GM18520 (cell line): ENCODE results near the gene VPS37B.
"Not testable (repeated sequence)": the region's sequence is repeated elsewhere in the genome, so short reads cannot be mapped to it uniquely, and the experiment has no call there.

Experiments
- ATAC-seq: cut with Tn5 transposase; IDR thresholded peaks from one replicate; pipeline ENCODE4 v1.9.1; 2021; ENCODE audit not compliant: unreplicated experiment

The VPS37B gene

GRCh38 chr12:122884860-122885259 is 11.1 kb downstream of the VPS37B start:
- ATAC-seq: no peak

GRCh38 chr12:122884091-122884826 is 11.7 kb downstream of the VPS37B start:
- ATAC-seq: no peak

- no peak for ATAC-seq
These were observed 12.9 kb downstream of the VPS37B start for GRCh38 chr12:122882908-122883558.

GRCh38 chr12:122880668-122881067 is 15.3 kb downstream of the VPS37B start:
- ATAC-seq: no peak

- ATAC-seq: no peak
These were observed 15.7 kb downstream of the VPS37B start for GRCh38 chr12:122880155-122880667.

GRCh38 chr12:122878780-122879612 is 16.9 kb downstream of the VPS37B start:
- no peak for ATAC-seq

GRCh38 chr12:122876731-122877130 is 19.2 kb downstream of the VPS37B start:
- no peak for ATAC-seq

- ATAC-seq: not testable (repeated sequence)
These were observed 19.6 kb downstream of the VPS37B start for GRCh38 chr12:122876281-122876680.

GRCh38 chr12:122875590-122876220 is 20.2 kb downstream of the VPS37B start:
- no peak for ATAC-seq

- no peak for ATAC-seq
These were observed 21.8 kb downstream of the VPS37B start for GRCh38 chr12:122874081-122874480.

GRCh38 chr12:122873540-122873939 is 22.4 kb downstream of the VPS37B start:
- ATAC-seq: no peak

- ATAC-seq: no peak
These were observed 23.0 kb downstream of the VPS37B start for GRCh38 chr12:122872815-122873361.

GRCh38 chr12:122871851-122872780 is 23.8 kb downstream of the VPS37B start:
- ATAC-seq: no peak

- ATAC-seq: no peak
These were observed 24.9 kb downstream of the VPS37B start for GRCh38 chr12:122870867-122871664.

GRCh38 chr12:122870163-122870842 is 25.6 kb downstream of the VPS37B start:
- no peak for ATAC-seq

- no peak for ATAC-seq
These were observed 26.5 kb downstream of the VPS37B start for GRCh38 chr12:122869207-122869973.

GRCh38 chr12:122868471-122869177 is 27.3 kb downstream of the VPS37B start:
- no peak for ATAC-seq
